Vagina (tissue), 2 donors: ENCODE results near the gene ZBTB45. TPM values are rescaled to one million over a fixed set of nuclear protein-coding genes. Genes with fewer than 3 reads are reported as not detected.
A peak's percentile ranks its signal among the peaks of the same experiment; 100 is the strongest.

Experiments
- DNase-seq, 2 donors: peaks; one replicate each; pipeline ENCODE4 v3.0.0-alpha.2; 2017; ENCODE audit errors: extremely low spot score in 2 of 2
- H3K27ac ChIP-seq: fragments of 200-600 bp; sonication (generic); one replicate; pipeline ENCODE4 v1.5.1; 2019
- H3K27me3 ChIP-seq: fragments of 200-600 bp; sonication (generic); one replicate; pipeline ENCODE4 v1.5.1; 2019
- H3K36me3 ChIP-seq, 2 donors: fragments of 200-600 bp; sonication (generic); one replicate each; pipeline ENCODE4 v1.5.1; 2017 to 2019
- H3K4me1 ChIP-seq: fragments of 200-600 bp; sonication (generic); one replicate; pipeline ENCODE4 v1.5.1; 2019
- H3K4me3 ChIP-seq, 2 donors: fragments of 200-600 bp; sonication (generic); 1 replicate in 1 of 2; 2 replicates in 1 of 2; pipeline ENCODE4 v1.5.1; 2016 to 2019
- H3K9me3 ChIP-seq: fragments of 200-600 bp; sonication (generic); one replicate; pipeline ENCODE4 v1.5.1; 2019
- POLR2A ChIP-seq, 2 donors: fragments of 450-650 bp; IDR thresholded peaks; one replicate each; pipeline ENCODE4 v1.6.1; 2017; ENCODE audit warnings: antibody characterized with exemption in 2 of 2, mild to moderate bottlenecking in 2 of 2, moderate library complexity in 2 of 2
- POLR2AphosphoS5 ChIP-seq, 2 donors: sonication (generic); formaldehyde crosslinking; IDR thresholded peaks; one replicate each; pipeline ENCODE4 v1.9.0; 2017; ENCODE audit warnings: antibody characterized with exemption in 2 of 2, mild to moderate bottlenecking in 2 of 2, low read depth in 1 of 2; ENCODE audit not compliant: insufficient read depth in 1 of 2
- intact Hi-C: fragments of 100-400 bp; cut with DNase I; formaldehyde crosslinking; loops from one replicate; pipeline ENCODE4 v1.15.1; 2023
- total RNA-seq: library from RNA; depleted of rRNA; stranded (reverse); fragments of >200 nt; gene quantifications from one replicate; pipeline ENCODE4 v1.2.3, GENCODE V29; 2016
- TF ChIP-seq, protein P1 (sequence below), 3 experiments: fragments of 450-650 bp in 2 of 3; fragments of 200-600 bp in 1 of 3; sonication (generic) in 1 of 3; IDR thresholded peaks; one replicate each; pipeline ENCODE4 v1.5.1; 2017 to 2019; ENCODE audit warnings: antibody characterized with exemption in 3 of 3, mild to moderate bottlenecking in 2 of 3, moderate library complexity in 2 of 3

ZBTB45 gene
- total RNA-seq, 1 donor from 2014 or later: 14.0 TPM

DNA sequence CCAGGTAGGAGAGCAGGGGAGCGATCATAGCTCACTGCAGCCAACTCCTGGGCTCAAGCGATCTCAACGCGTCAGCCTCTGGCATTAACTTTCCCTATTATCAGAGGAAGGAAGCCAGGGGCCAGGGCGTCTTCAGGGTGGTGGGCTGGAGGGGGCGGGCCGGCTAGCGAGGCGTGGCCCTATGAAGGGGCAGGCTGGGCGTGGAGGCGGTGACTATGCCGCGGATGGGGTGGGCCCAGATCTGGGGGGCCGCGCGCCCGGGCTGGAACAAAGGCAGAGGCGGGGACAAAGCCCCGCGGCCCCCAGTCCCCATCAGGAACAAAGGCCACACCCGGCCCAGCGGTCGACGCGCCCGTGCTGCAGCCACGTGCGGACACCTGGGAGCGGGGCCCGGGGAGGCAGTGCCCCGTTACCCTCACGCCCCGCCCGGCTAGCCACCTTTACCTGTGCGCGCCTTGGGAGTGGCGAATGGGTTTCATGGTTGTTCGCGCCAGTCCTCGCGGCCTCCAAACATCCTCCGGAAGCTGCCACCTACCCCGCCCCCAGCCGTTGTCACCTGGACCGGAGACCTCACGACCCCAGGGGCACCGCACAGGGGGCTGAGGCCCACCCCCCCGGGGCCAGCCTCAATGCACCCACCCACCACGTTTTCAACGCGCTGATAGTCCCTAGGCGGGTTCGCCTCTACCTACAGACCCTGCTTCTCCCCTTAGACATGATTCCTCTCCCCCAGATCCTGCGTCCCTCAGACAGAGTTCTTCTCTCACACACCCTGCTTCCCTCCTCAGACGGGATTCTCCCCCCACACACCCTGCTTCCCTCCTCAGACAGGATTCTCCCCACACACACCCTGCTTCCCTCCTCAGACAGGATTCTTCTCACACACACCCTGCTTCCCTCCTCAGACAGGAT is 18.9 kb upstream of the ZBTB45 start:
- Histone ChIP-seq H3K4me1 (peaks cover 13% of the 10 kb centered on the region), H3K27me3 (no peaks in the 10 kb centered on the region), H3K36me3 (no peaks in the 10 kb centered on the region), H3K9me3 (no peaks in the 10 kb centered on the region), H3K4me3 (peak overlapping the region; percentile 25 to 37), H3K27ac (peak overlapping the region; percentile 20)
- intact Hi-C loops: no loop called here
- TF ChIP-seq POLR2A (IDR thresholded peaks at IDR 0.05) (no peak), POLR2AphosphoS5 (IDR thresholded peaks at IDR 0.05; ENCODE audit: insufficient read depth in 1 of 2, low read depth in 1 of 2) (peak in 1 of 2 donors; percentile 17)
- DNase-seq: peak in 1 of 2 donors; percentile 83

DNA sequence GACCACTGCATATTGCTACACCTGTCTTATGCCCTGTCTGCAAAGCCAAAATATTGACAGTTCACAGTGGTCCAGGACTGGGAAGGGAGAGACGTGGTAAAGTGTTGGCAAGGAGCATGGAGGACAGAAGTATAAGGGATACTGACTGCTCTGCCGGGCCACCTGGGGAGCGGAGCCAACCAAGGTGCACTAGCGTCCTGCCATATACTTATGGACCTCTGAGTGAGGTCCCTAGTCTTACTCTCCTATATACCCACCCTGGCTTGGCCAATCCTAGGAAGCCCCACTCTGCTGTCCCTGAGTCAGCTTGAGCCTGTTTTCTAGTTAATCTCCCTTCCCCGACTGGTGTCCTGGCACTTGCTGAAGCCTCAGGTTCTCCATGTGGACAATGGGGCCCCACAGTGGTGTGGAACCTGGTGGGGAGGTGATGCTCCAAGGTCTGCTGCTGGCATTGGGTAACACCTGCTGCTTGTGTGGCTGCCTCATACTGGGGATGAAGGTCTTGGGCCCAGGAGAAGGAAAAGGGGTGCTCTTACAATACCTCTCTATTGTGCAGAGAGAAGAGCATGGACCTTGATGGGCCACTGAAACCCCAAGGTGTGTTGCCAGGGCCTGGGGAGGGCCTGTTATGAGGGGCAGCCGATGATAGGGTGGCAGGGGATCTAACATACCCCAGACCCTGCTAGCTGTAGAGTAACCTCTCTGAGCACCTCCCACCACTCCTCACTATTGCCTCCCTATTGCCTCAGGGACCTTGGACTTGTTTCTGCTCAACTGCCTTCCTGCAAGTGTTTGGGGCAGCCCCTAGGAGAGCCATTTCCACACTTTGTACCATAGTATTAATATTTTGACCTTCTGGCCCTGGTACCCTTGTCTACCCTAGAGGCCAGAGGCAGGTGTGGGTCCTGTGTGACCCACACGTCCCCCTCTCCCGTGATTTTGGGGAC is 17.5 kb upstream of the ZBTB45 start:
- no peak overlapping the region for H3K27ac ChIP-seq
- no peak overlapping the region for H3K4me3 ChIP-seq
- H3K27me3 ChIP-seq: no peaks in the 10 kb centered on the region
- H3K4me1 ChIP-seq: peaks cover 8% of the 10 kb centered on the region
- intact Hi-C loops: no loop called here
- no peaks in the 10 kb centered on the region for H3K9me3 ChIP-seq
- H3K36me3 ChIP-seq: no peaks in the 10 kb centered on the region
- TF ChIP-seq POLR2AphosphoS5 (IDR thresholded peaks at IDR 0.05; ENCODE audit: insufficient read depth in 1 of 2, low read depth in 1 of 2): no peak
- TF ChIP-seq, protein P1, sequence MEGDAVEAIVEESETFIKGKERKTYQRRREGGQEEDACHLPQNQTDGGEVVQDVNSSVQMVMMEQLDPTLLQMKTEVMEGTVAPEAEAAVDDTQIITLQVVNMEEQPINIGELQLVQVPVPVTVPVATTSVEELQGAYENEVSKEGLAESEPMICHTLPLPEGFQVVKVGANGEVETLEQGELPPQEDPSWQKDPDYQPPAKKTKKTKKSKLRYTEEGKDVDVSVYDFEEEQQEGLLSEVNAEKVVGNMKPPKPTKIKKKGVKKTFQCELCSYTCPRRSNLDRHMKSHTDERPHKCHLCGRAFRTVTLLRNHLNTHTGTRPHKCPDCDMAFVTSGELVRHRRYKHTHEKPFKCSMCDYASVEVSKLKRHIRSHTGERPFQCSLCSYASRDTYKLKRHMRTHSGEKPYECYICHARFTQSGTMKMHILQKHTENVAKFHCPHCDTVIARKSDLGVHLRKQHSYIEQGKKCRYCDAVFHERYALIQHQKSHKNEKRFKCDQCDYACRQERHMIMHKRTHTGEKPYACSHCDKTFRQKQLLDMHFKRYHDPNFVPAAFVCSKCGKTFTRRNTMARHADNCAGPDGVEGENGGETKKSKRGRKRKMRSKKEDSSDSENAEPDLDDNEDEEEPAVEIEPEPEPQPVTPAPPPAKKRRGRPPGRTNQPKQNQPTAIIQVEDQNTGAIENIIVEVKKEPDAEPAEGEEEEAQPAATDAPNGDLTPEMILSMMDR (IDR thresholded peaks at IDR 0.05): no peak
- no peak for TF ChIP-seq POLR2A (IDR thresholded peaks at IDR 0.05)
- no peak for DNase-seq

DNA sequence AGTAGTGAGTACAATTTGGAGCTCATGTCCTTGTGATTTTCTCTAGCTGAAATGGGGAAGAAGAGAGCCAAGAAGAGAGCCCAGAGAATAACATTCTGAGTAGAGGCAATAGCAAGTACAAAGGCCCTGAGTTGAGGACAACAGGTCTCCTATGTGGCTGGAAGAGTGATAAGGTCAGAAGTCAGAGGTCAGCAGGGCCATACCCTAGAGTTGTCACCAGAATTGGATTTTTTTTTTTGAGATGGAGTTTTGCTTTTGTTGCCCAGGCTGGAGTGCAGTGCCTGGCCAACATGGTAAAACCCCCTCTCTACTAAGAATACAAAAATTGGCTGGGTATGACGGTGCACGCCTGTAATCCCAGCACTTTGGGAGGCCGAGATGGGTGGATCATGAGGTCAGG is 16.2 kb upstream of the ZBTB45 start:
- Histone ChIP-seq H3K4me3 (no peak overlapping the region), H3K36me3 (no peaks in the 10 kb centered on the region), H3K4me1 (peaks cover 8% of the 10 kb centered on the region), H3K27ac (no peak overlapping the region), H3K9me3 (no peaks in the 10 kb centered on the region), H3K27me3 (no peaks in the 10 kb centered on the region)
- TF ChIP-seq POLR2A (IDR thresholded peaks at IDR 0.05): no peak
- TF ChIP-seq, protein P1 (IDR thresholded peaks at IDR 0.05): no peak
- no peak for TF ChIP-seq POLR2AphosphoS5 (IDR thresholded peaks at IDR 0.05; ENCODE audit: insufficient read depth in 1 of 2, low read depth in 1 of 2)
- intact Hi-C loops: no loop called here
- no peak for DNase-seq

DNA sequence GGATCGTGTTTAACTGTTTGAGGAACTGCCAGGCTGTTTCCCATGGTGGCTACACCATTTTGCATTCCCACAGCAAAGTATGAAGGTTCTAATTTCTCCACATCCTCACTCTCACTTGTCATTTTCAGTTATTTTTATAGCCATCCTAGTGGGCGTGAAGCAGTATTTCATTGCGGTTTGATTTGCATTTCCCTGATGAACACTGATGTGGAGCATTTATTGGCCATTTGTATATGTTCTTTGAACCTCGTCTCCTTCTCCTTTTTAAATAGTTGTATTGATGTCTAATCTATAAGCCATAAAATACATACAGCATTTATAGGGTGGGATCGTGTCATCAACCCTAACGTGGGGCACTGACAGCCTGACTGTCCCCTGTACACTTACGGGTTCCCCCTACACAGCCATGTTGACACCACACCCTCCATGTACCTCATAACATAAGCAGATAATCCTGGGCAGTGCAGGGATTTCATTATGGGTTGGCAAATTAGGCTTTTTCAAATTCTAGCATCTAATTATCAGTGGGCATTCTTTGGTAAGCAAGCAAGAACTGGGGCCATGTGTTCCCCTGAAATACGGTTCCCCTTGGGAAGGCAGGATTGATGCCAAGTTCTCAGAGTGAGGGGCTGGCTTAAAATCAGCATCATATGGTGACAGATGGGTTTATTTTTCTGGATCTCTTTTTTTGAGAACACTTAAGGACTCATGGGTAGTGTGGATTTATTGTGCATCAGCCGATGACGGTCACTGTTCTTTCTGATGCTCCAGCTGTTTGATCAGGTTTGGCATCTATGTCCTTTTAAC is 11.6 kb upstream of the ZBTB45 start:
- H3K36me3 ChIP-seq: no peaks in the 10 kb centered on the region
- H3K27ac ChIP-seq: no peak overlapping the region
- intact Hi-C loops: no loop called here
- no peaks in the 10 kb centered on the region for H3K27me3 ChIP-seq
- H3K4me3 ChIP-seq: no peak overlapping the region
- H3K9me3 ChIP-seq: no peaks in the 10 kb centered on the region
- DNase-seq: no peak
- H3K4me1 ChIP-seq: no peaks in the 10 kb centered on the region
- TF ChIP-seq, protein P1 (IDR thresholded peaks at IDR 0.05): no peak
- TF ChIP-seq POLR2AphosphoS5 (IDR thresholded peaks at IDR 0.05; ENCODE audit: insufficient read depth in 1 of 2, low read depth in 1 of 2) (no peak), POLR2A (IDR thresholded peaks at IDR 0.05) (no peak)

DNA sequence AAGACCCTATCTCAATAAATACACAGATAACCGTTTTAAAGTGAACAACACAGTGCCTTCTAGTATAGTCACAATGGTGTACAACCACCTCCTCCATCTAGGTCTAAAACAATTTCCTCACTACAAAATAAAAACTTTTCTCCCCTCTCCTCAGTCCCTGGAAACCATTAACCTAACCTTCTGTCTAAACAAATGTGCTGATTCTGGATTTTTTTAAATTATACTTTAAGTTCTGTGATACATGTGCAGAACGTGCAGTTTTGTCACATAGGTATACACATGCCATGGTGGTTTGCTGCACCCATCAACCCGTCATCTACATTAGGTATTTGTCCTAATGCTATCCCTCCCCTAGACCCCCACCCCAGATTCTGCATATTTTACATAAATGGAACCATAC is 9.8 kb upstream of the ZBTB45 start:
- no peaks in the 10 kb centered on the region for H3K4me1 ChIP-seq
- intact Hi-C loops: no loop called here
- H3K36me3 ChIP-seq: no peaks in the 10 kb centered on the region
- no peak overlapping the region for H3K4me3 ChIP-seq
- no peak for DNase-seq
- no peak overlapping the region for H3K27ac ChIP-seq
- H3K27me3 ChIP-seq: no peaks in the 10 kb centered on the region
- TF ChIP-seq POLR2A (IDR thresholded peaks at IDR 0.05) (no peak), POLR2AphosphoS5 (IDR thresholded peaks at IDR 0.05; ENCODE audit: insufficient read depth in 1 of 2, low read depth in 1 of 2) (no peak)
- TF ChIP-seq, protein P1 (IDR thresholded peaks at IDR 0.05): no peak
- no peaks in the 10 kb centered on the region for H3K9me3 ChIP-seq
